ENCODE data around the gene CUL9.

Gene CUL9

GRCh38 chr6:43231053-43231452 is 49.1 kb downstream of the CUL9 start:
- no peak for DNase-seq

GRCh38 chr6:43231735-43232450 is 49.9 kb downstream of the CUL9 start:
- DNase-seq = no peak

- DNase-seq = no peak
These were observed 53.8 kb downstream of the CUL9 start for GRCh38 chr6:43235841-43236240.

GRCh38 chr6:43239054-43239453 is 57.1 kb downstream of the CUL9 start:
- DNase-seq = no peak

GRCh38 chr6:43240950-43241349 is 59.0 kb downstream of the CUL9 start:
- DNase-seq = no peak

GRCh38 chr6:43241446-43241845 is 59.5 kb downstream of the CUL9 start:
- DNase-seq = no peak

GRCh38 chr6:43242908-43243663 is 61.1 kb downstream of the CUL9 start, which contains the start of gene TTBK1:
Gene TTBK1, plus strand, starts transcription at chr6:43243481. Its CDS starts 3,180 bp downstream, at chr6:43246661.
- DNase-seq = no peak

GRCh38 chr6:43243664-43244321 is 61.8 kb downstream of the CUL9 start:
- DNase-seq = no peak

- no peak for DNase-seq
These were observed 64.5 kb downstream of the CUL9 start for GRCh38 chr6:43246301-43247113.

GRCh38 chr6:43247114-43247999 is 65.4 kb downstream of the CUL9 start:
- DNase-seq = no peak

GRCh38 chr6:43248101-43248500 is 66.1 kb downstream of the CUL9 start:
- no peak for DNase-seq

- no peak for DNase-seq
These were observed 66.8 kb downstream of the CUL9 start for GRCh38 chr6:43248791-43249190.

GRCh38 chr6:43250992-43251373 is 69.0 kb downstream of the CUL9 start:
- no peak for DNase-seq

- DNase-seq = no peak
These were observed 71.4 kb downstream of the CUL9 start for GRCh38 chr6:43253401-43253800.

GRCh38 chr6:43254138-43254817 is 72.3 kb downstream of the CUL9 start:
- DNase-seq = no peak

GRCh38 chr6:43254846-43255245 is 72.8 kb downstream of the CUL9 start:
- no peak for DNase-seq

- no peak for DNase-seq
These were observed 73.5 kb downstream of the CUL9 start for GRCh38 chr6:43255408-43256054.

GRCh38 chr6:43256670-43257366 is 74.8 kb downstream of the CUL9 start:
- no peak for DNase-seq

- no peak for DNase-seq
These were observed 75.6 kb downstream of the CUL9 start for GRCh38 chr6:43257367-43258145.
